IMR-90 (cell line): ENCODE data around the gene EFHC1. TPM values are rescaled to one million over a fixed set of nuclear protein-coding genes. Genes with fewer than 3 reads are reported as not detected.
A peak's percentile ranks its signal among the peaks of the same experiment; 100 is the strongest.

Source experiments
- ATAC-seq: fragments of 200-7000 bp; cut with Tn5 transposase; 2 replicates; pipeline ENCODE4 v1.9.1; 2020; ENCODE audit warnings: low read depth, mild to moderate bottlenecking, moderate library complexity
- BruUV-seq: library from RNA; stranded (reverse); fragments of 400-500 nt; replicated peaks from 2 replicates; lab custom pipeline; 2021; lab: Mats Ljungman, UMichigan
- CTCF ChIA-PET: fragments of 300-600 bp; formaldehyde crosslinking; extraction: SDS; loops from one replicate; lab custom pipeline; 2021; ENCODE audit warnings: antibody characterized with exemption; lab: Yijun Ruan, JAX
- POLR2A ChIA-PET: fragments of 300-600 bp; sonication (Branson Sonifier 250); formaldehyde crosslinking; loops from one replicate; lab custom pipeline; 2022; ENCODE audit warnings: antibody characterized with exemption; ENCODE audit not compliant: unreplicated experiment; lab: Charles Lee
- DNase-seq: peaks from one replicate; pipeline ENCODE4 v3.0.0; 2013
- H2AFZ ChIP-seq: replicated peaks from 2 replicates; pipeline ENCODE3; 2013; ENCODE audit warnings: low read length, mild to moderate bottlenecking; ENCODE audit not compliant: poor library complexity
- H2AK5ac ChIP-seq: 2 replicates; pipeline ENCODE4 v1.6.1; 2013; ENCODE audit warnings: low read depth, low read length, inconsistent platforms
- H2AK9ac ChIP-seq: replicated peaks from 2 replicates; pipeline ENCODE3; 2013; ENCODE audit warnings: mild to moderate bottlenecking, low read depth, low read length, moderate library complexity; ENCODE audit not compliant: poor library complexity
- H2BK120ac ChIP-seq: 2 replicates; pipeline ENCODE4 v1.6.1; 2013; ENCODE audit warnings: low read depth, low read length, inconsistent platforms
- H2BK15ac ChIP-seq: 3 replicates; pipeline ENCODE4 v1.6.1; 2013; ENCODE audit warnings: low read depth, low read length, inconsistent platforms
- H2BK20ac ChIP-seq: 2 replicates; pipeline ENCODE4 v1.6.1; 2013; ENCODE audit warnings: low read depth, mild to moderate bottlenecking, inconsistent platforms, low read length, moderate library complexity
- H2BK5ac ChIP-seq: 2 replicates; pipeline ENCODE4 v1.6.1; 2013; ENCODE audit warnings: mild to moderate bottlenecking, low read depth, low read length, inconsistent platforms; ENCODE audit not compliant: poor library complexity, severe bottlenecking
- H3K14ac ChIP-seq: replicated peaks from 2 replicates; pipeline ENCODE4 v1.6.1; 2013; ENCODE audit warnings: low read depth, low read length, inconsistent platforms
- H3K18ac ChIP-seq: 2 replicates; pipeline ENCODE4 v1.6.1; 2013; ENCODE audit warnings: low read depth, low read length, control low read depth
- H3K23ac ChIP-seq: 2 replicates; pipeline ENCODE4 v1.6.1; 2013; ENCODE audit warnings: low read depth, low read length, inconsistent platforms
- H3K27ac ChIP-seq: 2 replicates; pipeline ENCODE4 v1.5.1; 2013; ENCODE audit warnings: mild to moderate bottlenecking, control low read depth, low read length; ENCODE audit not compliant: insufficient read depth
- H3K27me3 ChIP-seq: 2 replicates; pipeline ENCODE4 v1.6.1; 2013; ENCODE audit warnings: low read length; ENCODE audit not compliant: control insufficient read depth, insufficient read depth
- H3K36me3 ChIP-seq: 2 replicates; pipeline ENCODE4 v1.6.1; 2013; ENCODE audit warnings: low read length, mixed read lengths; ENCODE audit not compliant: control insufficient read depth, insufficient read depth
- H3K4ac ChIP-seq: 2 replicates; pipeline ENCODE4 v1.6.1; 2013; ENCODE audit warnings: low read depth, low read length, inconsistent platforms
- H3K4me1 ChIP-seq: 2 replicates; pipeline ENCODE4 v1.6.1; 2013; ENCODE audit warnings: low read length, mixed read lengths; ENCODE audit not compliant: control insufficient read depth, insufficient read depth
- H3K4me2 ChIP-seq: 2 replicates; pipeline ENCODE4 v1.6.1; 2013; ENCODE audit warnings: low read depth, mild to moderate bottlenecking, control low read depth, low read length, moderate library complexity
- H3K4me3 ChIP-seq: 2 replicates; pipeline ENCODE4 v1.5.1; 2013; ENCODE audit warnings: low read depth, mild to moderate bottlenecking, control low read depth, low read length, moderate library complexity; ENCODE audit not compliant: insufficient read depth
- H3K56ac ChIP-seq: 2 replicates; pipeline ENCODE4 v1.6.1; 2013; ENCODE audit warnings: low read length, inconsistent platforms; ENCODE audit not compliant: insufficient read depth; ENCODE audit errors: extremely low read depth
- H3K79me1 ChIP-seq, 2 experiments: 2 replicates each; pipeline ENCODE4 v1.6.1; 2013; ENCODE audit warnings: low read length in 2 of 2, inconsistent platforms in 1 of 2, low read depth in 1 of 2
- H3K9ac ChIP-seq: 2 replicates; pipeline ENCODE4 v1.6.1; 2013; ENCODE audit warnings: low read depth, low read length, control low read depth
- H3K9me1 ChIP-seq: 2 replicates; pipeline ENCODE4 v1.6.1; 2013; ENCODE audit warnings: low read length, inconsistent platforms; ENCODE audit not compliant: insufficient read depth
- H3K9me3 ChIP-seq: 2 replicates; pipeline ENCODE4 v1.6.1; 2013; ENCODE audit warnings: low read length; ENCODE audit not compliant: control insufficient read depth, insufficient read depth
- H4K20me1 ChIP-seq: 2 replicates; pipeline ENCODE4 v1.6.1; 2013; ENCODE audit warnings: low read length, inconsistent platforms; ENCODE audit not compliant: insufficient read depth
- H4K5ac ChIP-seq: 2 replicates; pipeline ENCODE4 v1.6.1; 2013; ENCODE audit warnings: mild to moderate bottlenecking, low read depth, low read length, control low read depth
- H4K8ac ChIP-seq, 2 experiments: 2 replicates each; pipeline ENCODE4 v1.6.1; 2013; ENCODE audit warnings: low read depth in 2 of 2, low read length in 2 of 2, control low read depth in 1 of 2, inconsistent platforms in 1 of 2
- H4K91ac ChIP-seq: 2 replicates; pipeline ENCODE4 v1.6.1; 2013; ENCODE audit warnings: low read depth, low read length, inconsistent platforms; ENCODE audit not compliant: insufficient read depth
- BHLHE40 ChIP-seq: fragments of 150-350 bp; IDR thresholded peaks from 2 replicates; pipeline ENCODE4 v1.6.1; 2016; ENCODE audit warnings: mild to moderate bottlenecking, low read depth, low read length
- CTCF ChIP-seq: conservative IDR thresholded peaks from 2 replicates; pipeline ENCODE4 v1.5.1; 2012; ENCODE audit warnings: mild to moderate bottlenecking, low read depth, low read length, improper control_type of control experiment
- FOS ChIP-seq: fragments of 150-350 bp; IDR thresholded peaks from 2 replicates; pipeline ENCODE4 v1.6.1; 2016; ENCODE audit warnings: low read depth, low read length
- RAD21 ChIP-seq: IDR thresholded peaks from 2 replicates; pipeline ENCODE4 v1.6.1; 2012; ENCODE audit warnings: low read length, improper control_type of control experiment
- SMC3 ChIP-seq: fragments of 150-350 bp; IDR thresholded peaks from 2 replicates; pipeline ENCODE4 v1.6.1; 2016; ENCODE audit warnings: low read depth, mild to moderate bottlenecking, antibody characterized with exemption, low read length, moderate library complexity
- WGBS, 2 experiments: methylation state at CpG; one replicate each; pipeline versions ENCODE4 v1.1.5 to v1.1.7; 2013; ENCODE audit warnings: missing lambda C conversion rate in 2 of 2; ENCODE audit not compliant: insufficient read length in 1 of 2; ENCODE audit errors: extremely low coverage in 2 of 2; 5-methylcytosine and 5-hydroxymethylcytosine counted together
- dilution Hi-C: fragments of 300-500 bp; cut with HindIII; formaldehyde crosslinking; loops from one replicate; pipeline ENCODE4 v1.14.3; 2018; ENCODE audit warnings: low sequenced_read_pairs; ENCODE audit not compliant: unreplicated experiment
- in situ Hi-C: fragments of 300-500 bp; cut with MboI; formaldehyde crosslinking; loops from 3 replicates; pipeline ENCODE4 v1.14.3; 2019; ENCODE audit warnings: low sequenced_read_pairs, inconsistent platforms, mixed read lengths
- intact Hi-C: fragments of 100-400 bp; cut with micrococcal nuclease; formaldehyde crosslinking; loops from 2 replicates; pipeline ENCODE4 v1.10.0; 2022
- polyA plus RNA-seq, 3 experiments: library from polyadenylated mRNA; depleted of rRNA; stranded (reverse); fragments of >200 nt; gene quantifications; 2 replicates each; pipeline ENCODE4 v1.2.3, GENCODE V29; 2012; ENCODE audit warnings: low replicate concordance in 1 of 3
- total RNA-seq: library from RNA; depleted of rRNA; stranded (reverse); fragments of >200 nt; gene quantifications from 2 replicates; pipeline ENCODE4 v1.2.3, GENCODE V29; 2012

Gene EFHC1
- total and polyA plus RNA-seq, 2 of the 4 experiments (the other 2 are of a cell fraction) = 14.0 to 23.0 TPM

- peaks cover 2% of the 10 kb centered on the region; the same call in 1 of the 2 replicates for H3K4me1 ChIP-seq
- H2AK9ac ChIP-seq = no peak overlapping the region
- H3K23ac ChIP-seq = no peak overlapping the region
- no peak overlapping the region for H3K9ac ChIP-seq
- no peak overlapping the region for H4K91ac ChIP-seq
- in situ Hi-C loops = loop anchor here (5.0 to 10.0 kb wide), 2 partner anchors 107 to 235 kb away; no protein-coding TSS in a partner anchor
- no peak overlapping the region for H3K4me2 ChIP-seq
- ChIA-PET POLR2A (no interaction called here), CTCF (interaction anchor here (0.5 to 1.7 kb wide), 9 partner anchors 10 to 253 kb away, joined by 3 to 9 read pairs (median 5); partner anchors contain the start of genes MCM3 and PAQR8)
- no peaks in the 10 kb centered on the region for H3K9me3 ChIP-seq
- no peak overlapping the region for H3K14ac ChIP-seq
- BruUV-seq = no TSS peak
- peak overlapping the region; percentile 47 for H2AFZ ChIP-seq
- no peak overlapping the region for H4K8ac ChIP-seq
- no peak overlapping the region for H3K56ac ChIP-seq
- H2BK120ac ChIP-seq = no peak overlapping the region
- H3K27me3 ChIP-seq = no peaks in the 10 kb centered on the region
- ATAC-seq (peak; percentile 96), DNase-seq (peak; percentile 70)
- H3K4ac ChIP-seq = no peak overlapping the region
- H2BK15ac ChIP-seq = no peak overlapping the region
- H2AK5ac ChIP-seq = no peak overlapping the region
- intact Hi-C loops = loop anchor here (1.0 to 10.0 kb wide), 6 partner anchors 47 to 1085 kb away; no protein-coding TSS in a partner anchor
- WGBS, 2 experiments = 50% methylated on average over 2 of the region's 3 CpGs; no CpG with 5 or more reads in 1 of the 2 experiments
- no peak overlapping the region for H3K27ac ChIP-seq
- H4K5ac ChIP-seq = no peak overlapping the region
- TF ChIP-seq BHLHE40 (no peak), SMC3 (peak; percentile 79), CTCF (peak; percentile 91), FOS (no peak), RAD21 (peak; percentile 86)
- no peak overlapping the region for H3K4me3 ChIP-seq
- H3K9me1 ChIP-seq = no peaks in the 10 kb centered on the region
- no peak overlapping the region for H2BK5ac ChIP-seq
- H3K18ac ChIP-seq = no peak overlapping the region
- no peak overlapping the region for H2BK20ac ChIP-seq
- H4K20me1 ChIP-seq = no peaks in the 10 kb centered on the region
- no peaks in the 10 kb centered on the region for H3K79me1 ChIP-seq
- peaks cover 7% of the 10 kb centered on the region; the same call in 1 of the 2 replicates for H3K36me3 ChIP-seq
- dilution Hi-C loops = loop anchor here (25.0 kb wide), 1 partner anchor 263 kb away; the partner anchor contains the start of gene TMEM14A
These were observed 20.4 kb upstream of the EFHC1 start for GRCh38 chr6:52399511-52400312.
